GM19397 (cell line): Measurements from ENCODE around the gene CMSS1.

Source experiments
- ATAC-seq: cut with Tn5 transposase; IDR thresholded peaks from one replicate; pipeline ENCODE4 v1.9.1; 2021; ENCODE audit warnings: mild to moderate bottlenecking, moderate library complexity; ENCODE audit not compliant: unreplicated experiment

CMSS1 gene

GRCh38 chr3:99928771-99929744 lies 111.4 kb downstream of the CMSS1 start:
- ATAC-seq: no peak

- no peak for ATAC-seq
Measured at GRCh38 chr3:99929745-99930139, 112.1 kb downstream of the CMSS1 start.

GRCh38 chr3:99931059-99931458 lies 113.4 kb downstream of the CMSS1 start:
- ATAC-seq: no peak

GRCh38 chr3:99933971-99934750 lies 116.5 kb downstream of the CMSS1 start:
- no peak for ATAC-seq

- ATAC-seq: no peak
Measured at GRCh38 chr3:99934975-99935797, 117.5 kb downstream of the CMSS1 start.

GRCh38 chr3:99938270-99938911 lies 120.7 kb downstream of the CMSS1 start:
- no peak for ATAC-seq

GRCh38 chr3:99939876-99940275 lies 122.2 kb downstream of the CMSS1 start:
- ATAC-seq: no peak

GRCh38 chr3:99940350-99940749 lies 122.7 kb downstream of the CMSS1 start:
- ATAC-seq: no peak

GRCh38 chr3:99941211-99941610 lies 123.5 kb downstream of the CMSS1 start:
- no peak for ATAC-seq

- ATAC-seq: no peak
Measured at GRCh38 chr3:99943931-99944761, 126.5 kb downstream of the CMSS1 start.

GRCh38 chr3:99945328-99945995 lies 127.8 kb downstream of the CMSS1 start:
- no peak for ATAC-seq

GRCh38 chr3:99947356-99947755 lies 129.7 kb downstream of the CMSS1 start:
- no peak for ATAC-seq

- ATAC-seq: no peak
Measured at GRCh38 chr3:99948467-99949089, 130.9 kb downstream of the CMSS1 start.

GRCh38 chr3:99949956-99950670 lies 132.5 kb downstream of the CMSS1 start:
- no peak for ATAC-seq

- ATAC-seq: no peak
Measured at GRCh38 chr3:99950921-99951320, 133.3 kb downstream of the CMSS1 start.

- no peak for ATAC-seq
Measured at GRCh38 chr3:99951701-99952100, 134.0 kb downstream of the CMSS1 start.

GRCh38 chr3:99952306-99952705 lies 134.6 kb downstream of the CMSS1 start:
- no peak for ATAC-seq

- no peak for ATAC-seq
Measured at GRCh38 chr3:99953596-99953995, 135.9 kb downstream of the CMSS1 start.
